ENCODE measurements around the gene AGPAT4. TPM values are rescaled to one million over a fixed set of nuclear protein-coding genes. Genes with fewer than 3 reads are reported as not detected.

The AGPAT4 gene
- polyA plus RNA-seq, 3 donors: 6.4 to 15.8 (median 6.9) TPM

DNA sequence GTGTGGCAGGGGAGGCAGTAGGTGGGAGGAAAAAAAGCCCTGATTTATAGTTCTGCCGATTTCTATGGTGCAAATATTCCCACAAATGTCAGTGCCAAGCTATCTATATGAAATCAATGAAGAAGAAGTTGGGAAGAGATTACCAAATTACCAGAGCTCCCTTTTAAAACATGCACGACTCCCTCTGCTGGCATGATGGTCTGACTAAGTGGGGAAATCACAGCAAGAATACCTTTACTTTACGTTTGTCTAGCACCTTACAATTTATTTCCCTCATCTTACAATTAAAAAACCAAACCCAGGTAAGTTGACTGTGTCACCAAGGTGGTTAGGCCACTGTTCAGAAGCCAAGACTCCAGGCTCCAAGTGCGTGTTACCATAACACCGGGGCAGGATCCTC, 55.6 kb downstream of the AGPAT4 start:
- TF ChIP-seq, protein P1, sequence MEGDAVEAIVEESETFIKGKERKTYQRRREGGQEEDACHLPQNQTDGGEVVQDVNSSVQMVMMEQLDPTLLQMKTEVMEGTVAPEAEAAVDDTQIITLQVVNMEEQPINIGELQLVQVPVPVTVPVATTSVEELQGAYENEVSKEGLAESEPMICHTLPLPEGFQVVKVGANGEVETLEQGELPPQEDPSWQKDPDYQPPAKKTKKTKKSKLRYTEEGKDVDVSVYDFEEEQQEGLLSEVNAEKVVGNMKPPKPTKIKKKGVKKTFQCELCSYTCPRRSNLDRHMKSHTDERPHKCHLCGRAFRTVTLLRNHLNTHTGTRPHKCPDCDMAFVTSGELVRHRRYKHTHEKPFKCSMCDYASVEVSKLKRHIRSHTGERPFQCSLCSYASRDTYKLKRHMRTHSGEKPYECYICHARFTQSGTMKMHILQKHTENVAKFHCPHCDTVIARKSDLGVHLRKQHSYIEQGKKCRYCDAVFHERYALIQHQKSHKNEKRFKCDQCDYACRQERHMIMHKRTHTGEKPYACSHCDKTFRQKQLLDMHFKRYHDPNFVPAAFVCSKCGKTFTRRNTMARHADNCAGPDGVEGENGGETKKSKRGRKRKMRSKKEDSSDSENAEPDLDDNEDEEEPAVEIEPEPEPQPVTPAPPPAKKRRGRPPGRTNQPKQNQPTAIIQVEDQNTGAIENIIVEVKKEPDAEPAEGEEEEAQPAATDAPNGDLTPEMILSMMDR (IDR thresholded peaks at IDR 0.05): no peak
- no peak overlapping the region for H2AFZ ChIP-seq (ENCODE audit: insufficient read depth, low read depth, low read length, poor library complexity, severe bottlenecking)
- Mint-ChIP-seq H3K4me1 (no peaks in the 10 kb centered on the region), H3K27ac (peak overlapping the region in 1 of 7 donors; percentile 22), H3K9me3 (peaks cover 6 to 23% (median 17%) of the 10 kb centered on the region in 7 donors), H3K27me3 (ENCODE audit: low read depth in 3 of 3) (peaks cover 0 to 2% (median 1%) of the 10 kb centered on the region in 3 donors), H3K4me3 (no peak overlapping the region), H3K36me3 (peaks cover 10 to 26% of the 10 kb centered on the region in 2 donors)
- DNase-seq: no peak
- H3K4me2 ChIP-seq (replicated peaks; ENCODE audit: extremely low read depth, low read length, poor library complexity, severe bottlenecking): no peak overlapping the region
- no peak overlapping the region for H3K27ac ChIP-seq (ENCODE audit: low read depth in 1 of 2, low read length in 2 of 2)
- H3K79me2 ChIP-seq (ENCODE audit: insufficient read depth, low read length): no peaks in the 10 kb centered on the region
- no peaks in the 10 kb centered on the region for H3K27me3 ChIP-seq (ENCODE audit: control insufficient read depth in 2 of 2, insufficient read depth in 2 of 2, low read length in 2 of 2)
- H4K20me1 ChIP-seq (ENCODE audit: insufficient read depth, low read length): no peaks in the 10 kb centered on the region
- intact Hi-C loops (cut with micrococcal nuclease): no loop called here
- H3K9me3 ChIP-seq (replicated peaks in 1 of 2; ENCODE audit: control insufficient read depth in 1 of 2, insufficient read depth in 1 of 2, low read length in 2 of 2): peaks cover 13 to 16% of the 10 kb centered on the region in 2 donors
- WGBS (ENCODE audit: insufficient coverage): 100% methylated on average over 1 of the region's 5 CpGs
- no peak overlapping the region for H3K9ac ChIP-seq (ENCODE audit: insufficient read depth, low read length, poor library complexity, severe bottlenecking)
- H3K36me3 ChIP-seq (replicated peaks in 1 of 2; ENCODE audit: control insufficient read depth in 1 of 2, insufficient read depth in 2 of 2, low read length in 2 of 2): peaks cover 0 to 8% of the 10 kb centered on the region in 2 donors
- H3K4me1 ChIP-seq (ENCODE audit: control insufficient read depth in 1 of 2, insufficient read depth in 2 of 2, low read length in 2 of 2): no peaks in the 10 kb centered on the region
- no peak overlapping the region for H3K4me3 ChIP-seq (replicated peaks in 1 of 3; ENCODE audit: low read depth in 2 of 3, low read length in 3 of 3)

DNA sequence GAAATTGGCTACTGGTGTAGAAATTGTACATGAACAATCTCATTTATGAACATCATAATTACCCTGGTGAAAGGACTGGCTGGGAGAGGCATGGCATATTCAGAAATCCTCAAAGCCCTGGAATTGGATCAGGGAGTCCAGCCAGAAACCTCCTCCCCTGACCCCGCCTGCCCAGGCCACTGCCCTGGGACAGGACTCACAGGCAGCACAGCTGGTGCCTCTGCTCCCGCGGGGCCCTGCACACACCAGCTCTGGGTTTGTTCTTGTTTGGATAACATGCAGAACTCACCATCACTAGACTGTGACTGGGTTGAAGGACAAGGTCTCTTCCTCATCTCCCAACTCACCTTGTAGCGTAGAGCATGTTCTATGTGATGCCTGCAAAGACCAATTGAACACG, 56.2 kb downstream of the AGPAT4 start:
- Histone ChIP-seq H3K79me2 (ENCODE audit: insufficient read depth, low read length) (no peaks in the 10 kb centered on the region), H4K20me1 (ENCODE audit: insufficient read depth, low read length) (no peaks in the 10 kb centered on the region), H3K9ac (ENCODE audit: insufficient read depth, low read length, poor library complexity, severe bottlenecking) (no peak overlapping the region), H3K4me1 (ENCODE audit: control insufficient read depth in 1 of 2, insufficient read depth in 2 of 2, low read length in 2 of 2) (no peaks in the 10 kb centered on the region), H3K4me3 (replicated peaks in 1 of 3; ENCODE audit: low read depth in 2 of 3, low read length in 3 of 3) (no peak overlapping the region), H3K9me3 (replicated peaks in 1 of 2; ENCODE audit: control insufficient read depth in 1 of 2, insufficient read depth in 1 of 2, low read length in 2 of 2) (peaks cover 13 to 17% of the 10 kb centered on the region in 2 donors), H3K27ac (ENCODE audit: low read depth in 1 of 2, low read length in 2 of 2) (no peak overlapping the region), H3K36me3 (replicated peaks in 1 of 2; ENCODE audit: control insufficient read depth in 1 of 2, insufficient read depth in 2 of 2, low read length in 2 of 2) (peaks cover 0 to 8% of the 10 kb centered on the region in 2 donors), H3K27me3 (ENCODE audit: control insufficient read depth in 2 of 2, insufficient read depth in 2 of 2, low read length in 2 of 2) (no peaks in the 10 kb centered on the region), H2AFZ (ENCODE audit: insufficient read depth, low read depth, low read length, poor library complexity, severe bottlenecking) (no peak overlapping the region), H3K4me2 (replicated peaks; ENCODE audit: extremely low read depth, low read length, poor library complexity, severe bottlenecking) (no peak overlapping the region)
- WGBS (ENCODE audit: insufficient coverage): 95% methylated on average over 3 of the region's 5 CpGs
- H3K36me3 Mint-ChIP-seq: peaks cover 10 to 26% of the 10 kb centered on the region in 2 donors
- H3K4me1 Mint-ChIP-seq: no peaks in the 10 kb centered on the region
- TF ChIP-seq, protein P1 (IDR thresholded peaks at IDR 0.05): no peak
- H3K9me3 Mint-ChIP-seq: peaks cover 6 to 23% (median 18%) of the 10 kb centered on the region in 7 donors
- no peak overlapping the region for H3K4me3 Mint-ChIP-seq
- H3K27me3 Mint-ChIP-seq (ENCODE audit: low read depth in 3 of 3): peaks cover 0 to 2% (median 1%) of the 10 kb centered on the region in 3 donors
- DNase-seq: no peak
- H3K27ac Mint-ChIP-seq: no peak overlapping the region
- intact Hi-C loops (cut with micrococcal nuclease): no loop called here
